Activated T-cell treated with anti-CD3 and anti-CD28 coated beads, Interleukin-2, amount 50 U/mL, for 72 hours (primary cell): Measurements from ENCODE around the gene CABLES2. TPM values are rescaled to one million over a fixed set of nuclear protein-coding genes. Genes with fewer than 3 reads are reported as not detected.

Experiments used
- ATAC-seq, 2 donors: fragments of 150-1000 bp; cut with Tn5 transposase; replicated peaks in 1 of 2; 2 replicates each; pipeline ENCODE4 v1.10.0; 2021; ENCODE audit warnings: moderate library complexity in 2 of 2, mild to moderate bottlenecking in 1 of 2
- DNase-seq, 2 donors: peaks; one replicate each; pipeline ENCODE4 v3.0.0; 2021 to 2022; ENCODE audit warnings: mixed read lengths in 1 of 2
- H3K27ac Mint-ChIP-seq: one replicate; pipeline ENCODE4 v1.8.0; 2022; ENCODE audit warnings: mild to moderate bottlenecking, moderate library complexity, mixed read lengths
- H3K27me3 Mint-ChIP-seq: one replicate; pipeline ENCODE4 v1.8.0; 2022; ENCODE audit warnings: low read depth, mixed read lengths
- H3K36me3 Mint-ChIP-seq, 2 donors: one replicate each; pipeline ENCODE4 v1.8.0; 2022; ENCODE audit warnings: mixed read lengths in 2 of 2, mild to moderate bottlenecking in 1 of 2; ENCODE audit not compliant: insufficient read depth in 2 of 2
- H3K4me1 Mint-ChIP-seq: one replicate; pipeline ENCODE4 v1.8.0; 2022; ENCODE audit warnings: low read depth, mixed read lengths
- H3K4me3 Mint-ChIP-seq, 2 donors: one replicate each; pipeline ENCODE4 v1.8.0; 2022; ENCODE audit warnings: mild to moderate bottlenecking in 2 of 2, mixed read lengths in 2 of 2, moderate library complexity in 2 of 2
- H3K9me3 Mint-ChIP-seq, 2 donors: one replicate each; pipeline ENCODE4 v1.8.0; 2022; ENCODE audit warnings: mixed read lengths in 2 of 2
- total RNA-seq, 2 donors: library from RNA; stranded (reverse); gene quantifications; one replicate each; pipeline ENCODE4 v1.2.3, GENCODE V29; 2022

Gene CABLES2
- total RNA-seq, 2 donors from 2014 or later: 7.1 to 8.3 TPM

DNA sequence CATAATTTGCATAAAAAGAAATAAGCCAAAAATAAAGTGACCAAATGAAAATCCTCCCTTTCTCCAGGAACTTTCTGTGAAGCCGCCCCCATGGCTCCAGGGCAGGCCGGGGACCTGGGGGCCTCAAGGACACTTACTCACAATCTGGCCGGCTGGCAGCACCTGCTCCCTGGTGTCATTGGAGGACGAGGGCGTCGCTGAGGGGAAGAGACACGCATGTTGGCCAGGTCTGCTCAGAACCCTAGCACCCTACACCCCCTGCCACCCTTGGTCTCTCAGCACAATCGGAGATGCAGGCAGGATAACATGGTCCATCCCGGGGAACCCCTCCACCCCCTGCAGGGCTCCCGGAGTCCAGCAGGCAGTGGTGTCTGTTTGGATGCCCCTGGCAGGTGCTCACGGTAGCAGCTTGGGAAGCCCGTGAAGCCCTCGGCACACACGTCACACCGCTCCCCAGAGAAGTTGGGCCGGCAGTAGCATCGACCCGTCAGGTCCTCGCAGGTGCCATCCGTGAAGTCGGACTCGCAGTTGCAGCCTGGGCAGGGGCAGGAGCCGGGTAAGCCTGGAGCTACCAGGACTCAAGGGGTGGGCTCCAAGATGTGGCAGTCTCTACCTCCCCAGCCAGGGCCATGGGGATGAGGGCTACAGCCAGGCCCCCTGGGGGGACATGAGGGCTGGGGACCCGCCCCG is 61.3 kb downstream of the CABLES2 start:
- Mint-ChIP-seq H3K4me3 (no peak overlapping the region), H3K36me3 (peaks cover 5 to 6% of the 10 kb centered on the region in 2 donors), H3K9me3 (peaks cover 4 to 7% of the 10 kb centered on the region in 2 donors), H3K4me1 (no peaks in the 10 kb centered on the region), H3K27ac (no peak overlapping the region), H3K27me3 (no peaks in the 10 kb centered on the region)
- no peak for DNase-seq
- ATAC-seq: no peak

DNA sequence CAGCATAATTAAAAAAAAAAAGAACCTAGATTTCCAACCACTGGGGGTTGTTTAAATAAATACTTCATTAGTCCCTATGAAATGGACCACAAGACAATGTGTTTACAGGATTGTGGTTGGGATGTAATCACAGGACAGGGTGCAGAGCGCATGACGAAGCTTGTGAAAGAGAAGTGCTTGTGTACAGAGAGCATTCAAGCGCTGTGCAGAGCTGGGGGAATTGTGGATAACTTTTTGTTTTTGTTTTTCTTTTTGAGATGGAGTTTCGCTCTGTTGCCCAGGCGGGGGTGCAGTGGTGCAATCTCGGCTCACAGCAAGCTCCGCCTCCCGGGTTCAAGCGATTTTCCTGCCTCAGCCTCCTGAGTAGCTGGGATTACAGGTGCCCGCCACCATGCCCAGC is 62.3 kb downstream of the CABLES2 start:
- Mint-ChIP-seq H3K36me3 (peaks cover 5 to 6% of the 10 kb centered on the region in 2 donors), H3K4me3 (no peak overlapping the region), H3K27ac (no peak overlapping the region), H3K27me3 (peaks cover 3% of the 10 kb centered on the region), H3K4me1 (no peaks in the 10 kb centered on the region), H3K9me3 (peaks cover 4 to 7% of the 10 kb centered on the region in 2 donors)
- ATAC-seq: no peak
- DNase-seq: no peak

DNA sequence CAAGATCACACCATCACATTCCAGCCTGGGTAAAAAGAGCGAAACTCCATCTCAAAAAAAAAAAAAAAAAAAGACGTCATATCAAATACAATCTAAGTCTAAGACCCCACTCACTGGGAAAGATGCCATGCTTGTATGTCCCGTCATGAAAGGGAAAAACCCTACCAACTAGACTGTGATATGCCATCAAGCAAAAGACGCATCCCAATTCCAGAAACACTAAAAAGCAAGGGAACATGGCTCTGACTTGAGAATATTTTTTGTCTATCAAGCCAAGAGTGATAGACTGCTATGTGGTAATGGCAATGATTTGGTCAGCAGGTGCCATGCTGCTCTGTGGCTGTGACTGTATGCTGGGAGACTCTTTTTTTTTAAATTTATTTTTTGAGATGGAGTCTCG is 63.0 kb downstream of the CABLES2 start:
- no peak for ATAC-seq
- no peak overlapping the region for H3K27ac Mint-ChIP-seq
- H3K4me3 Mint-ChIP-seq: no peak overlapping the region
- H3K9me3 Mint-ChIP-seq: peaks cover 3 to 4% of the 10 kb centered on the region in 2 donors
- DNase-seq: no peak
- peaks cover 4 to 5% of the 10 kb centered on the region in 2 donors for H3K36me3 Mint-ChIP-seq
- no peaks in the 10 kb centered on the region for H3K4me1 Mint-ChIP-seq
- peaks cover 8% of the 10 kb centered on the region for H3K27me3 Mint-ChIP-seq

- Mint-ChIP-seq H3K36me3 (peaks cover 1 to 2% of the 10 kb centered on the region in 2 donors), H3K27ac (no peak overlapping the region)
These were observed 64.2 kb downstream of the CABLES2 start for GRCh38 chr20:62342910-62343309.

GRCh38 chr20:62339647-62340062 is 67.4 kb downstream of the CABLES2 start:
- ATAC-seq (no peak), DNase-seq (no peak)
- H3K36me3 Mint-ChIP-seq: peaks cover 1 to 2% of the 10 kb centered on the region in 2 donors
- H3K4me3 Mint-ChIP-seq: no peak overlapping the region
- H3K9me3 Mint-ChIP-seq: no peaks in the 10 kb centered on the region
- peaks cover 8% of the 10 kb centered on the region for H3K27me3 Mint-ChIP-seq
- H3K27ac Mint-ChIP-seq: no peak overlapping the region
- no peaks in the 10 kb centered on the region for H3K4me1 Mint-ChIP-seq

More at GRCh38 chr20:62342910-62343309, 64.2 kb downstream of the CABLES2 start:
- H3K27me3 Mint-ChIP-seq: peaks cover 8% of the 10 kb centered on the region
- ATAC-seq (no peak), DNase-seq (no peak)
- H3K9me3 Mint-ChIP-seq: no peaks in the 10 kb centered on the region
- H3K4me3 Mint-ChIP-seq: no peak overlapping the region
- H3K4me1 Mint-ChIP-seq: no peaks in the 10 kb centered on the region

Other genes with a start within 250 kb of the CABLES2 start
- 10 to 100 TPM; 28.3 to 48.2 TPM for gene MTG2, start 224.3 kb downstream of the CABLES2 start, total RNA-seq
- gene HRH3, start 187.0 kb downstream of the CABLES2 start, total RNA-seq: not detected
- 10 to 100 TPM; 40.6 to 44.2 TPM for gene OSBPL2, start 168.8 kb downstream of the CABLES2 start, total RNA-seq
- gene ADRM1, start 104.3 kb downstream of the CABLES2 start, total RNA-seq: 100 to 1,000 TPM in 1 of 2 donors, 10 to 100 TPM in 1; 95.4 to 114 TPM
- under 1 TPM; 0.86 to 0.99 TPM for gene LAMA5, start 40.0 kb downstream of the CABLES2 start, total RNA-seq
- 1,000 to 10,000 TPM; 2,573 to 2,599 TPM for gene RPS21, start 20.2 kb downstream of the CABLES2 start, total RNA-seq
- not detected for gene RBBP8NL, start 20.3 kb upstream of the CABLES2 start, total RNA-seq
- gene GATA5, start 68.7 kb upstream of the CABLES2 start, total RNA-seq: not detected
- gene SLCO4A1, start 235.2 kb upstream of the CABLES2 start, total RNA-seq: 10 to 100 TPM; 26.1 to 34.6 TPM